ENCODE data around the gene DEF6.

DEF6 gene

DNA sequence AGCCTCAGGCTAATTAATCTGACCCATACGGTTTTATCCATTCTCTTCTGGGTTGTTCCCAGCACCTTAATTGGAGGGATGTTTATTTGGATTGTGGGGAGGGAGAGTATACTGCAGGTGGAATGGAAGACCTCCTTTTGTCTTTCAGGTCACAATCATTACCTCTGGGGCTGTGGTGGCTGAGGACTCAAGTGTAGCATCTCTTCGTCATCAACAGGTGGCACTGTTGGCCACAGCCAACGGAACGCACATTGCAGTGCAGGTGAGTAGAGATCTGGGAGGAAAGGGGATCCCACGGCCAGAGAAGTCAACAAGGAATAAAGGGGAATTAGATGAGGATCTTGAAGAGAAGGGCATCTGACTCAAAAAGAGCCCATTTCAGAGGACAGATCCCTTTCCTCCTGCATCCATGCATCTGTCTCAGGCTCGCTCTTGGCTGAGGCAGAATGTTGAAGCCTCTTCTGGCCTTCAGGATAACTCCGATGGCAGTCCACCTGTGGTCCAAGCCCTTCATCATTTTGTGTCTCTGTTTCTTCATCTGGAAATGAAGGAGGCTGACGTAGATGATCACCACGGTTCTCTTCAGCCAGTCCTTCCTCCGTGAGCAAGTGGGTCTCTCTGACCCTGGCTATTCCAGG is 3.2 kb upstream of the DEF6 start:
- H3K9ac ChIP-seq (ENCODE audit: low read length), result no peak overlapping the region
- H3K4me3 ChIP-seq (ENCODE audit: low read length), result no peak overlapping the region
- no peaks in the 10 kb centered on the region for H3K27me3 ChIP-seq (replicated peaks; ENCODE audit: insufficient read depth, low read length)
- no peaks in the 10 kb centered on the region for H3K36me3 ChIP-seq (replicated peaks; ENCODE audit: insufficient read depth, low read length)
- no peak overlapping the region for H3K27ac ChIP-seq (ENCODE audit: low read length)
- peaks cover 18% of the 10 kb centered on the region for H3K79me2 ChIP-seq (ENCODE audit: low read length)
- H3F3A ChIP-seq (ENCODE audit: insufficient read depth, low read length), result peaks cover 4% of the 10 kb centered on the region; the same call in 1 of the 2 replicates
- H3K9me2 ChIP-seq (replicated peaks; ENCODE audit: insufficient read depth, low read length), result no peaks in the 10 kb centered on the region
- H4K20me1 ChIP-seq (ENCODE audit: insufficient read depth, low read length), result no peaks in the 10 kb centered on the region
- H2AFZ ChIP-seq (ENCODE audit: low read length), result no peak overlapping the region
- H3K4me2 ChIP-seq (ENCODE audit: low read depth, low read length), result no peak overlapping the region
- DNase-seq, result peak; percentile 53
- peaks cover 16% of the 10 kb centered on the region for H3K4me1 ChIP-seq (ENCODE audit: low read length)
- H3K9me3 ChIP-seq (replicated peaks; ENCODE audit: insufficient read depth, low read length), result no peaks in the 10 kb centered on the region
- TF ChIP-seq, protein P1, sequence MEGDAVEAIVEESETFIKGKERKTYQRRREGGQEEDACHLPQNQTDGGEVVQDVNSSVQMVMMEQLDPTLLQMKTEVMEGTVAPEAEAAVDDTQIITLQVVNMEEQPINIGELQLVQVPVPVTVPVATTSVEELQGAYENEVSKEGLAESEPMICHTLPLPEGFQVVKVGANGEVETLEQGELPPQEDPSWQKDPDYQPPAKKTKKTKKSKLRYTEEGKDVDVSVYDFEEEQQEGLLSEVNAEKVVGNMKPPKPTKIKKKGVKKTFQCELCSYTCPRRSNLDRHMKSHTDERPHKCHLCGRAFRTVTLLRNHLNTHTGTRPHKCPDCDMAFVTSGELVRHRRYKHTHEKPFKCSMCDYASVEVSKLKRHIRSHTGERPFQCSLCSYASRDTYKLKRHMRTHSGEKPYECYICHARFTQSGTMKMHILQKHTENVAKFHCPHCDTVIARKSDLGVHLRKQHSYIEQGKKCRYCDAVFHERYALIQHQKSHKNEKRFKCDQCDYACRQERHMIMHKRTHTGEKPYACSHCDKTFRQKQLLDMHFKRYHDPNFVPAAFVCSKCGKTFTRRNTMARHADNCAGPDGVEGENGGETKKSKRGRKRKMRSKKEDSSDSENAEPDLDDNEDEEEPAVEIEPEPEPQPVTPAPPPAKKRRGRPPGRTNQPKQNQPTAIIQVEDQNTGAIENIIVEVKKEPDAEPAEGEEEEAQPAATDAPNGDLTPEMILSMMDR (IDR thresholded peaks at IDR 0.05; ENCODE audit: low read length), result peak; percentile 86
- no peak for TF ChIP-seq EZH2phosphoT487 (IDR thresholded peaks at IDR 0.05; ENCODE audit: low read length)

GRCh38 chr6:35295036-35295435 is 2.6 kb upstream of the DEF6 start:
- Histone ChIP-seq H2AFZ (ENCODE audit: low read length) (no peak overlapping the region), H3F3A (ENCODE audit: insufficient read depth, low read length) (peaks cover 4% of the 10 kb centered on the region; the same call in 1 of the 2 replicates), H3K9me3 (replicated peaks; ENCODE audit: insufficient read depth, low read length) (no peaks in the 10 kb centered on the region), H3K4me3 (ENCODE audit: low read length) (no peak overlapping the region), H3K9ac (ENCODE audit: low read length) (no peak overlapping the region), H3K79me2 (ENCODE audit: low read length) (peaks cover 24% of the 10 kb centered on the region), H3K4me1 (ENCODE audit: low read length) (peaks cover 22% of the 10 kb centered on the region), H4K20me1 (ENCODE audit: insufficient read depth, low read length) (no peaks in the 10 kb centered on the region), H3K9me2 (replicated peaks; ENCODE audit: insufficient read depth, low read length) (no peaks in the 10 kb centered on the region), H3K4me2 (ENCODE audit: low read depth, low read length) (no peak overlapping the region), H3K36me3 (replicated peaks; ENCODE audit: insufficient read depth, low read length) (no peaks in the 10 kb centered on the region), H3K27me3 (replicated peaks; ENCODE audit: insufficient read depth, low read length) (no peaks in the 10 kb centered on the region), H3K27ac (ENCODE audit: low read length) (no peak overlapping the region)
- no peak for DNase-seq
- TF ChIP-seq EZH2 (optimal IDR thresholded peaks at IDR 0.05; ENCODE audit: low read depth, low read length) (no peak), EZH2phosphoT487 (IDR thresholded peaks at IDR 0.05; ENCODE audit: low read length) (no peak)
- TF ChIP-seq, protein P1 (IDR thresholded peaks at IDR 0.05; ENCODE audit: low read length), result no peak

- Histone ChIP-seq H3K4me2 (ENCODE audit: low read depth, low read length) (no peak overlapping the region), H2AFZ (ENCODE audit: low read length) (no peak overlapping the region), H4K20me1 (ENCODE audit: insufficient read depth, low read length) (no peaks in the 10 kb centered on the region), H3F3A (ENCODE audit: insufficient read depth, low read length) (peaks cover 4% of the 10 kb centered on the region; the same call in 1 of the 2 replicates), H3K27ac (ENCODE audit: low read length) (no peak overlapping the region), H3K27me3 (replicated peaks; ENCODE audit: insufficient read depth, low read length) (no peaks in the 10 kb centered on the region), H3K9ac (ENCODE audit: low read length) (no peak overlapping the region), H3K36me3 (replicated peaks; ENCODE audit: insufficient read depth, low read length) (no peaks in the 10 kb centered on the region), H3K9me2 (replicated peaks; ENCODE audit: insufficient read depth, low read length) (no peaks in the 10 kb centered on the region), H3K79me2 (ENCODE audit: low read length) (peaks cover 31% of the 10 kb centered on the region), H3K9me3 (replicated peaks; ENCODE audit: insufficient read depth, low read length) (no peaks in the 10 kb centered on the region), H3K4me3 (ENCODE audit: low read length) (no peak overlapping the region), H3K4me1 (ENCODE audit: low read length) (peaks cover 29% of the 10 kb centered on the region)
- TF ChIP-seq, protein P1 (IDR thresholded peaks at IDR 0.05; ENCODE audit: low read length), result no peak
- TF ChIP-seq EZH2phosphoT487 (IDR thresholded peaks at IDR 0.05; ENCODE audit: low read length), result no peak
- TF ChIP-seq EZH2 (optimal IDR thresholded peaks at IDR 0.05; ENCODE audit: low read depth, low read length), result no peak
- no peak for DNase-seq
Measured at GRCh38 chr6:35295521-35296315, 1.9 kb upstream of the DEF6 start.

All from MM.1S (cell line).